22Rv1 (cell line): Measurements from ENCODE around the gene ACVRL1.

Experiments
- CTCF ChIP-seq: fragments of 450-650 bp; IDR thresholded peaks from 2 replicates; pipeline ENCODE4 v1.5.1; 2017; ENCODE audit warnings: mild to moderate bottlenecking
- ZFX ChIP-seq: fragments of 450-650 bp; IDR thresholded peaks from 2 replicates; pipeline ENCODE4 v1.6.1; 2017; ENCODE audit warnings: antibody characterized with exemption, borderline replicate concordance

- TF ChIP-seq CTCF (no peak), ZFX (no peak)
Measured at GRCh38 chr12:51863363-51863932, 43.9 kb upstream of the ACVRL1 start.
